ENCODE results near the gene FITM2. TPM values are rescaled to one million over a fixed set of nuclear protein-coding genes. Genes with fewer than 3 reads are reported as not detected.

FITM2 gene
- total and polyA plus RNA-seq, 10 of the 15 experiments (the other 5 are each of a cell fraction or from before 2014, with no cell fraction given) = 0.46 to 1.9 (median 1.6) TPM

GRCh38 chr20:44342248-44342647 lies 31.2 kb upstream of the FITM2 start:
- SMC1A ChIA-PET (ENCODE audit: uncharacterized antibody, unreplicated experiment) = no interaction called here
- no peaks in the 10 kb centered on the region for H3K79me2 ChIP-seq (ENCODE audit: control insufficient read depth, insufficient read depth, low read length)
- RAD21 ChIA-PET (ENCODE audit: unreplicated experiment) = no interaction called here

More at GRCh38 chr20:44342248-44342647, 31.2 kb upstream of the FITM2 start:
- in situ Hi-C loops (cut with MboI) (no loop called here), intact Hi-C loops (cut with micrococcal nuclease; ENCODE audit: unreplicated experiment) (no loop called here)
- Histone ChIP-seq H3K4me2 (ENCODE audit: control insufficient read depth, insufficient read depth) (no peak overlapping the region), H4K20me1 (ENCODE audit: control insufficient read depth, insufficient read depth) (no peaks in the 10 kb centered on the region), H3K9ac (ENCODE audit: control insufficient read depth, insufficient read depth, low read length) (no peak overlapping the region), H2AFZ (ENCODE audit: control insufficient read depth, low read depth, low read length) (no peak overlapping the region), H3K9me3 (replicated peaks; ENCODE audit: control insufficient read depth, insufficient read depth, low read length) (no peaks in the 10 kb centered on the region), H3K4me1 (ENCODE audit: control insufficient read depth, insufficient read depth, low read length) (no peaks in the 10 kb centered on the region), H3K27me3 (replicated peaks in 1 of 2; ENCODE audit: control insufficient read depth in 2 of 2, insufficient read depth in 2 of 2, low read length in 1 of 2) (no peaks in the 10 kb centered on the region; a peak in 2 of 4 replicates), H3K36me3 (ENCODE audit: control insufficient read depth in 2 of 2, insufficient read depth in 2 of 2, low read length in 1 of 2) (no peaks in the 10 kb centered on the region), H3K4me3 (no peak overlapping the region), H3K27ac (ENCODE audit: control insufficient read depth, insufficient read depth) (no peak overlapping the region)
- TF ChIP-seq PBX3 (IDR thresholded peaks at IDR 0.05; ENCODE audit: insufficient replicate concordance, low read depth, low read length) (no peak), ZBTB40 (IDR thresholded peaks at IDR 0.05; ENCODE audit: borderline replicate concordance) (no peak), POLR2A (IDR thresholded peaks at IDR 0.05; ENCODE audit: low read depth, low read length) (no peak), NRF1 (conservative IDR thresholded peaks at IDR 0.05; ENCODE audit: low read depth, low read length) (no peak), STAT3 (IDR thresholded peaks at IDR 0.05; ENCODE audit: low read depth, low read length) (no peak), CEBPZ (IDR thresholded peaks at IDR 0.05; ENCODE audit: low read depth, low read length) (no peak), JUNB (IDR thresholded peaks at IDR 0.05) (no peak), LARP7 (IDR thresholded peaks at IDR 0.05) (no peak), NR2F1 (conservative IDR thresholded peaks at IDR 0.05) (no peak)
- FAIRE-seq = no peak
- WGBS (ENCODE audit: insufficient coverage, insufficient replicate concordance, low lambda C conversion rate, missing lambda C conversion rate) = 53% methylated on average over 6 of the region's 6 CpGs
- no peak for ATAC-seq
- BruUV-seq (replicated peaks) = no TSS peak
- ChIA-PET CTCF (no interaction called here), POLR2A (no interaction called here)
- DNase-seq (ENCODE audit: low read depth, low spot score) = no peak

Measured in GM12878 (cell line).